Stimulated activated CD8-positive, alpha-beta memory T cell treated with anti-CD3 and anti-CD28 coated beads, Interleukin-4, amount 100 ng/mL, for 1 hour (primary cell): ENCODE measurements around the gene XAGE2.

Experiments
- DNase-seq, 2 donors: peaks; one replicate each; pipeline ENCODE4 v3.0.0-alpha.2; 2020; ENCODE audit warnings: low read depth in 2 of 2, low spot score in 1 of 2

XAGE2 gene

GRCh38 chrX:52424656-52425055 is 55.8 kb downstream of the XAGE2 start:
- DNase-seq, result no peak
